H9 (cell line): ENCODE data around the gene ODAD2. TPM values are rescaled to one million over a fixed set of nuclear protein-coding genes. Genes with fewer than 3 reads are reported as not detected.

Experiments used
- DNase-seq: peaks from one replicate; pipeline ENCODE4 v3.0.0-alpha.2; 2017
- H2AFZ ChIP-seq: one replicate; pipeline ENCODE4 v1.6.1; 2013; ENCODE audit warnings: mild to moderate bottlenecking, low read length, control low read depth, moderate library complexity
- H2AK5ac ChIP-seq: 2 replicates; pipeline ENCODE4 v1.6.1; 2013; ENCODE audit warnings: low read length, control low read depth, mixed read lengths; ENCODE audit not compliant: insufficient read length
- H2BK120ac ChIP-seq: one replicate; pipeline ENCODE4 v1.6.1; 2013; ENCODE audit warnings: low read depth, mild to moderate bottlenecking, low read length, control low read depth, inconsistent platforms; ENCODE audit not compliant: poor library complexity, severe bottlenecking
- H2BK12ac ChIP-seq: 2 replicates; pipeline ENCODE4 v1.6.1; 2013; ENCODE audit warnings: low read length, control low read depth, mixed read lengths, low read depth; ENCODE audit not compliant: insufficient read length
- H2BK15ac ChIP-seq: 2 replicates; pipeline ENCODE4 v1.6.1; 2013; ENCODE audit warnings: low read depth, low read length, control low read depth
- H2BK20ac ChIP-seq: one replicate; pipeline ENCODE4 v1.6.1; 2013; ENCODE audit warnings: low read depth, mild to moderate bottlenecking, low read length, control low read depth, inconsistent platforms; ENCODE audit not compliant: poor library complexity, severe bottlenecking
- H2BK5ac ChIP-seq: 2 replicates; pipeline ENCODE4 v1.6.1; 2013; ENCODE audit warnings: low read length, control low read depth, mixed read lengths; ENCODE audit not compliant: insufficient read length
- H3K14ac ChIP-seq: 2 replicates; pipeline ENCODE4 v1.6.1; 2013; ENCODE audit warnings: low read length, control low read depth; ENCODE audit not compliant: insufficient read depth
- H3K18ac ChIP-seq: 2 replicates; pipeline ENCODE4 v1.6.1; 2013; ENCODE audit warnings: low read depth, mild to moderate bottlenecking, mixed read lengths, low read length, control low read depth; ENCODE audit not compliant: insufficient read length
- H3K23ac ChIP-seq: 2 replicates; pipeline ENCODE4 v1.6.1; 2013; ENCODE audit warnings: low read length, control low read depth, mixed read lengths, low read depth; ENCODE audit not compliant: insufficient read length
- H3K23me2 ChIP-seq: 2 replicates; pipeline ENCODE4 v1.6.1; 2013; ENCODE audit warnings: low read depth, mild to moderate bottlenecking, mixed read lengths, low read length, control low read depth; ENCODE audit not compliant: insufficient read length, poor library complexity, severe bottlenecking
- H3K27ac ChIP-seq: 2 replicates; pipeline ENCODE4 v1.5.1; 2013; ENCODE audit warnings: low read length, control low read depth, mixed read lengths, low read depth; ENCODE audit not compliant: insufficient read length
- H3K27me3 ChIP-seq: 2 replicates; pipeline ENCODE4 v1.6.1; 2013; ENCODE audit warnings: low read length, control low read depth, inconsistent platforms; ENCODE audit not compliant: insufficient read depth
- H3K4ac ChIP-seq: 2 replicates; pipeline ENCODE4 v1.6.1; 2013; ENCODE audit warnings: low read depth, mild to moderate bottlenecking, control low read depth, inconsistent platforms, low read length, moderate library complexity
- H3K4me1 ChIP-seq: 2 replicates; pipeline ENCODE4 v1.6.1; 2013; ENCODE audit warnings: low read length, control low read depth, inconsistent platforms; ENCODE audit not compliant: insufficient read depth
- H3K4me2 ChIP-seq: 2 replicates; pipeline ENCODE4 v1.6.1; 2013; ENCODE audit warnings: low read length, control low read depth, mixed read lengths; ENCODE audit not compliant: insufficient read length, insufficient read depth
- H3K56ac ChIP-seq: 2 replicates; pipeline ENCODE4 v1.6.1; 2013; ENCODE audit warnings: low read depth, mild to moderate bottlenecking, mixed read lengths, low read length, control low read depth; ENCODE audit not compliant: insufficient read length
- H3K79me1 ChIP-seq: 2 replicates; pipeline ENCODE4 v1.6.1; 2013; ENCODE audit warnings: low read depth, mild to moderate bottlenecking, moderate library complexity, low read length, control low read depth, inconsistent platforms; ENCODE audit not compliant: insufficient read depth, poor library complexity, severe bottlenecking
- H3K79me2 ChIP-seq: 2 replicates; pipeline ENCODE4 v1.6.1; 2013; ENCODE audit warnings: low read length, control low read depth, inconsistent platforms; ENCODE audit not compliant: insufficient read depth
- H3K9ac ChIP-seq: 2 replicates; pipeline ENCODE4 v1.6.1; 2013; ENCODE audit warnings: low read length, control low read depth, mixed read lengths; ENCODE audit not compliant: insufficient read length; ENCODE audit errors: extremely low read depth
- H3K9me3 ChIP-seq: one replicate; pipeline ENCODE4 v1.6.1; 2013; ENCODE audit warnings: low read depth, low read length, inconsistent platforms; ENCODE audit not compliant: control insufficient read depth
- H3T11ph ChIP-seq: one replicate; pipeline ENCODE4 v1.6.1; 2013; ENCODE audit warnings: mild to moderate bottlenecking, low read length, control low read depth, inconsistent platforms
- H4K20me1 ChIP-seq: one replicate; pipeline ENCODE4 v1.6.1; 2013; ENCODE audit not compliant: control insufficient read depth, insufficient read length, insufficient read depth
- H4K5ac ChIP-seq: 2 replicates; pipeline ENCODE4 v1.6.1; 2013; ENCODE audit warnings: low read depth, mild to moderate bottlenecking, mixed read lengths, low read length, control low read depth; ENCODE audit not compliant: insufficient read length
- H4K8ac ChIP-seq: replicated peaks from 2 replicates; pipeline ENCODE4 v1.6.1; 2013; ENCODE audit warnings: low read length, control low read depth, mixed read lengths, low read depth; ENCODE audit not compliant: insufficient read length
- H4K91ac ChIP-seq: 2 replicates; pipeline ENCODE4 v1.6.1; 2013; ENCODE audit warnings: low read depth, mild to moderate bottlenecking, moderate library complexity, mixed read lengths, low read length, control low read depth; ENCODE audit not compliant: insufficient read length
- H3K27ac Mint-ChIP-seq, 3 experiments: 2 replicates in 2 of 3; 3 replicates in 1 of 3; pipeline ENCODE4 v1.8.0; 2020 to 2021; ENCODE audit warnings: mixed read lengths in 3 of 3, mild to moderate bottlenecking in 1 of 3, moderate library complexity in 1 of 3
- H3K27me3 Mint-ChIP-seq: 2 replicates; pipeline ENCODE4 v1.8.0; 2021; ENCODE audit warnings: low read depth, mild to moderate bottlenecking, moderate library complexity, mixed read lengths
- H3K36me3 Mint-ChIP-seq, 3 experiments: 2 replicates in 2 of 3; 3 replicates in 1 of 3; pipeline ENCODE4 v1.8.0; 2020 to 2021; ENCODE audit warnings: low read depth in 3 of 3, mixed read lengths in 3 of 3; ENCODE audit not compliant: insufficient read depth in 1 of 3
- H3K4me1 Mint-ChIP-seq, 2 experiments: 2 replicates each; pipeline ENCODE4 v1.8.0; 2020; ENCODE audit warnings: mixed read lengths in 2 of 2
- H3K4me3 Mint-ChIP-seq, 2 experiments: 2 replicates in 1 of 2; 3 replicates in 1 of 2; pipeline ENCODE4 v1.8.0; 2020 to 2021; ENCODE audit warnings: mild to moderate bottlenecking in 2 of 2, mixed read lengths in 2 of 2, moderate library complexity in 1 of 2
- H3K9me3 Mint-ChIP-seq, 2 experiments: 2 replicates in 1 of 2; 3 replicates in 1 of 2; pipeline ENCODE4 v1.8.0; 2020; ENCODE audit warnings: mild to moderate bottlenecking in 2 of 2, mixed read lengths in 2 of 2, moderate library complexity in 1 of 2
- CTCF ChIP-seq: fragments of 200-600 bp; sonication (generic); conservative IDR thresholded peaks from 3 replicates; pipeline ENCODE4 v1.8.0; 2021; ENCODE audit warnings: antibody characterized with exemption, mild to moderate bottlenecking
- WGBS: extraction: QIAGEN DNeasy Blood & Tissue Kit; methylation state at CpG from one replicate; pipeline ENCODE4 v1.1.7; 2013; ENCODE audit warnings: missing lambda C conversion rate, low lambda C conversion rate, mixed read lengths; ENCODE audit not compliant: insufficient read length; ENCODE audit errors: extremely low coverage; 5-methylcytosine and 5-hydroxymethylcytosine counted together
- total RNA-seq: library from RNA; stranded (reverse); gene quantifications from 2 replicates; pipeline ENCODE4 v1.2.1, GENCODE V29; 2021

Gene ODAD2
- total RNA-seq, 1 experiment from 2014 or later: 4.5 TPM

- Histone ChIP-seq H4K8ac (no peak overlapping the region), H3K23ac (no peak overlapping the region), H4K5ac (no peak overlapping the region), H3K9ac (no peak overlapping the region), H3K9me3 (no peaks in the 10 kb centered on the region), H3K79me1 (no peaks in the 10 kb centered on the region), H2BK5ac (no peak overlapping the region), H3K4me1 (peaks cover 6% of the 10 kb centered on the region; the same call in 1 of the 2 replicates), H3K23me2 (no peaks in the 10 kb centered on the region), H4K91ac (no peak overlapping the region), H3K27ac (no peak overlapping the region), H3K27me3 (no peaks in the 10 kb centered on the region), H3T11ph (no peak overlapping the region), H2BK20ac (no peak overlapping the region), H3K79me2 (no peaks in the 10 kb centered on the region), H3K14ac (no peak overlapping the region), H2BK15ac (no peak overlapping the region), H4K20me1 (no peaks in the 10 kb centered on the region), H2AFZ (no peak overlapping the region), H3K4ac (no peak overlapping the region), H3K18ac (no peak overlapping the region), H3K4me2 (peak overlapping the region; percentile 48), H3K56ac (no peak overlapping the region), H2BK12ac (no peak overlapping the region), H2BK120ac (no peak overlapping the region), H2AK5ac (no peak overlapping the region)
- H3K4me3 Mint-ChIP-seq: no peak overlapping the region
- TF ChIP-seq CTCF: no peak
- peak overlapping the region in 2 of 3 experiments; percentile 7 to 89; a peak in 3 of 7 replicates for H3K27ac Mint-ChIP-seq
- H3K9me3 Mint-ChIP-seq: peaks cover 6 to 9% of the 10 kb centered on the region in 2 experiments; a peak in 3 of 5 replicates
- H3K27me3 Mint-ChIP-seq: no peaks in the 10 kb centered on the region
- WGBS: no CpG with 5 or more reads among the region's 9 CpGs
- H3K4me1 Mint-ChIP-seq: peaks cover 33 to 50% of the 10 kb centered on the region in 2 experiments
- no peak for DNase-seq
- H3K36me3 Mint-ChIP-seq: peaks cover 2 to 18% (median 8%) of the 10 kb centered on the region in 3 experiments; a peak in 4 of 7 replicates
Observed at GRCh38 chr10:27911011-27911410, 87.9 kb downstream of the ODAD2 start.
